HEK293 (cell line): ENCODE results near the gene APOL3.

Source experiments
- BCL11A ChIP-seq: fragments of 450-650 bp; formaldehyde crosslinking; IDR thresholded peaks from 2 replicates; pipeline ENCODE4 v1.5.1; 2016; ENCODE audit warnings: low read depth, missing biosample characterization, missing genetic modification characterization
- GFI1B ChIP-seq: fragments of 450-650 bp; formaldehyde crosslinking; IDR thresholded peaks from 2 replicates; pipeline ENCODE4 v1.5.1; 2016; ENCODE audit warnings: missing biosample characterization, missing genetic modification characterization
- KLF16 ChIP-seq: fragments of 450-650 bp; formaldehyde crosslinking; IDR thresholded peaks from 2 replicates; pipeline ENCODE4 v1.5.1; 2017; ENCODE audit warnings: missing biosample characterization, missing genetic modification characterization
- MZF1 ChIP-seq: fragments of 450-650 bp; formaldehyde crosslinking; IDR thresholded peaks from 2 replicates; pipeline ENCODE4 v1.5.1; 2017; ENCODE audit warnings: missing biosample characterization, missing genetic modification characterization, borderline replicate concordance
- SALL2 ChIP-seq: fragments of 450-650 bp; formaldehyde crosslinking; IDR thresholded peaks from 2 replicates; pipeline ENCODE4 v1.5.0; 2017; ENCODE audit warnings: missing biosample characterization, mild to moderate bottlenecking, missing genetic modification characterization, borderline replicate concordance
- ZBTB20 ChIP-seq: fragments of 450-650 bp; formaldehyde crosslinking; IDR thresholded peaks from 2 replicates; pipeline ENCODE4 v1.5.1; 2016; ENCODE audit warnings: missing biosample characterization, missing genetic modification characterization
- ZNF266 ChIP-seq: fragments of 450-650 bp; formaldehyde crosslinking; IDR thresholded peaks from 2 replicates; pipeline ENCODE4 v1.5.1; 2016; ENCODE audit warnings: missing biosample characterization, missing genetic modification characterization, low read depth
- ZNF391 ChIP-seq: fragments of 450-650 bp; formaldehyde crosslinking; IDR thresholded peaks from 2 replicates; pipeline ENCODE4 v1.5.1; 2016; ENCODE audit warnings: low read depth, missing biosample characterization, missing genetic modification characterization, borderline replicate concordance
- ZNF423 ChIP-seq: fragments of 450-650 bp; formaldehyde crosslinking; IDR thresholded peaks from 2 replicates; pipeline ENCODE4 v1.5.1; 2016; ENCODE audit warnings: missing biosample characterization, missing genetic modification characterization
- ZNF510 ChIP-seq: fragments of 450-650 bp; formaldehyde crosslinking; IDR thresholded peaks from 2 replicates; pipeline ENCODE4 v1.5.1; 2018; ENCODE audit warnings: mild to moderate bottlenecking, missing genetic modification characterization, missing biosample characterization; ENCODE audit not compliant: insufficient replicate concordance
- ZNF791 ChIP-seq: fragments of 450-650 bp; formaldehyde crosslinking; IDR thresholded peaks from 2 replicates; pipeline ENCODE4 v1.5.1; 2016; ENCODE audit warnings: missing biosample characterization, missing genetic modification characterization
- ZSCAN16 ChIP-seq: fragments of 450-650 bp; formaldehyde crosslinking; IDR thresholded peaks from 2 replicates; pipeline ENCODE4 v1.5.1; 2016; ENCODE audit warnings: missing biosample characterization, missing genetic modification characterization
- TF ChIP-seq, protein P1 (sequence below): fragments of 450-650 bp; formaldehyde crosslinking; IDR thresholded peaks from 2 replicates; pipeline ENCODE4 v1.5.1; 2016; ENCODE audit warnings: missing biosample characterization, missing genetic modification characterization
- TF ChIP-seq, protein P2 (sequence below): fragments of 450-650 bp; IDR thresholded peaks from 2 replicates; pipeline ENCODE4 v1.5.1; 2018; ENCODE audit warnings: missing biosample characterization, mild to moderate bottlenecking, missing genetic modification characterization

DNA sequence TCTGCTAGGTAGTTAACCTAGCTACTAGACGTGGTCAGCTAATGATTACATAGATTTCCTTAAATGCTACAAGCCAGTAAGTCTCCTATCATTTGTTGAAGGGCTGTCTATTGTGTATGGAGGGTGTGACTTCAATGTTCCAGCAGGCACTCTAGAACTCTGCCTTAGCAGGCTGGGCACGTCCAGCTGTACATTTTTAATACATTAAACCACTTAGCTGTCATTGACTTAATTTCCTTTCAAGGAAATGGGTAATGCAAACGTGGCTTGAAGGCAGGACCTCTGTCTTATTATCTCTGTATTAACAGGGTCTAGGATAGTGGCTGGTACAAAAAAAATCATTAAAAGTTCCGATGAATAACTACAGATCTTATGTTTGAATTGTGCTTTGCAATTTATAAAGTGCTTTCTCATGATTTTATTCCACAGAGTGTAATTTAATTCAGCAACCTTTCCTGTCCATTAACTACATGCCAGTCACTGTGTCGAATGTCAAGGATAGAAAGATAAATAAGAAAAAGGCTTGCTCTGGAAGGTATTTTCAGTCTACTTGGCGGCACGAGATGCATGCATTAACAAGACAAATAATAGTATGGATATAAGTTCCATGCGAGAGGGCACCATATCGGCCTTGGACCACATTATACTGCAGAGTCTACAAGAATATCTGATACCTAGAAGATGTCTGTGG, 60.3 kb downstream of the APOL3 start:
- TF ChIP-seq, protein P1, sequence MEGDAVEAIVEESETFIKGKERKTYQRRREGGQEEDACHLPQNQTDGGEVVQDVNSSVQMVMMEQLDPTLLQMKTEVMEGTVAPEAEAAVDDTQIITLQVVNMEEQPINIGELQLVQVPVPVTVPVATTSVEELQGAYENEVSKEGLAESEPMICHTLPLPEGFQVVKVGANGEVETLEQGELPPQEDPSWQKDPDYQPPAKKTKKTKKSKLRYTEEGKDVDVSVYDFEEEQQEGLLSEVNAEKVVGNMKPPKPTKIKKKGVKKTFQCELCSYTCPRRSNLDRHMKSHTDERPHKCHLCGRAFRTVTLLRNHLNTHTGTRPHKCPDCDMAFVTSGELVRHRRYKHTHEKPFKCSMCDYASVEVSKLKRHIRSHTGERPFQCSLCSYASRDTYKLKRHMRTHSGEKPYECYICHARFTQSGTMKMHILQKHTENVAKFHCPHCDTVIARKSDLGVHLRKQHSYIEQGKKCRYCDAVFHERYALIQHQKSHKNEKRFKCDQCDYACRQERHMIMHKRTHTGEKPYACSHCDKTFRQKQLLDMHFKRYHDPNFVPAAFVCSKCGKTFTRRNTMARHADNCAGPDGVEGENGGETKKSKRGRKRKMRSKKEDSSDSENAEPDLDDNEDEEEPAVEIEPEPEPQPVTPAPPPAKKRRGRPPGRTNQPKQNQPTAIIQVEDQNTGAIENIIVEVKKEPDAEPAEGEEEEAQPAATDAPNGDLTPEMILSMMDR (tag by site-specific recombination), result no peak
- TF ChIP-seq ZNF391 (tag by site-specific recombination), result no peak
- no peak for TF ChIP-seq BCL11A (tag by site-specific recombination)
- no peak for TF ChIP-seq ZNF423 (tag by site-specific recombination)
- no peak for TF ChIP-seq ZNF791 (tag by site-specific recombination)
- no peak for TF ChIP-seq ZNF510 (tag by site-specific recombination)
- TF ChIP-seq ZNF266 (tag by site-specific recombination), result no peak
- no peak for TF ChIP-seq ZBTB20 (tag by site-specific recombination)
- no peak for TF ChIP-seq MZF1 (tag by site-specific recombination)
- TF ChIP-seq KLF16 (tag by site-specific recombination), result no peak
- TF ChIP-seq ZSCAN16 (tag by site-specific recombination), result no peak
- TF ChIP-seq GFI1B (tag by site-specific recombination), result no peak
- no peak for TF ChIP-seq SALL2 (tag by site-specific recombination)
- TF ChIP-seq, protein P2, sequence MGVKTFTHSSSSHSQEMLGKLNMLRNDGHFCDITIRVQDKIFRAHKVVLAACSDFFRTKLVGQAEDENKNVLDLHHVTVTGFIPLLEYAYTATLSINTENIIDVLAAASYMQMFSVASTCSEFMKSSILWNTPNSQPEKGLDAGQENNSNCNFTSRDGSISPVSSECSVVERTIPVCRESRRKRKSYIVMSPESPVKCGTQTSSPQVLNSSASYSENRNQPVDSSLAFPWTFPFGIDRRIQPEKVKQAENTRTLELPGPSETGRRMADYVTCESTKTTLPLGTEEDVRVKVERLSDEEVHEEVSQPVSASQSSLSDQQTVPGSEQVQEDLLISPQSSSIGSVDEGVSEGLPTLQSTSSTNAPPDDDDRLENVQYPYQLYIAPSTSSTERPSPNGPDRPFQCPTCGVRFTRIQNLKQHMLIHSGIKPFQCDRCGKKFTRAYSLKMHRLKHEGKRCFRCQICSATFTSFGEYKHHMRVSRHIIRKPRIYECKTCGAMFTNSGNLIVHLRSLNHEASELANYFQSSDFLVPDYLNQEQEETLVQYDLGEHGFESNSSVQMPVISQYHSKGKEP (tag by site-specific recombination), result no peak
